ENCODE results near the gene TRAPPC3. TPM values are rescaled to one million over a fixed set of nuclear protein-coding genes. Genes with fewer than 3 reads are reported as not detected.

The TRAPPC3 gene
- polyA plus RNA-seq, result 18.7 and 23.2 TPM in 2 replicates

GRCh38 chr1:36149237-36149972, at the start of gene TRAPPC3:
Gene TRAPPC3 (minus strand): TSS chr1:36149486. CDS start chr1:36149378, 108 bp downstream.

GRCh38 chr1:36155408-36156328, 6.4 kb upstream of the TRAPPC3 start, which contains the start of gene MAP7D1:
Gene MAP7D1 (plus strand): TSS chr1:36156160. CDS start chr1:36156418, 258 bp downstream.

DNA sequence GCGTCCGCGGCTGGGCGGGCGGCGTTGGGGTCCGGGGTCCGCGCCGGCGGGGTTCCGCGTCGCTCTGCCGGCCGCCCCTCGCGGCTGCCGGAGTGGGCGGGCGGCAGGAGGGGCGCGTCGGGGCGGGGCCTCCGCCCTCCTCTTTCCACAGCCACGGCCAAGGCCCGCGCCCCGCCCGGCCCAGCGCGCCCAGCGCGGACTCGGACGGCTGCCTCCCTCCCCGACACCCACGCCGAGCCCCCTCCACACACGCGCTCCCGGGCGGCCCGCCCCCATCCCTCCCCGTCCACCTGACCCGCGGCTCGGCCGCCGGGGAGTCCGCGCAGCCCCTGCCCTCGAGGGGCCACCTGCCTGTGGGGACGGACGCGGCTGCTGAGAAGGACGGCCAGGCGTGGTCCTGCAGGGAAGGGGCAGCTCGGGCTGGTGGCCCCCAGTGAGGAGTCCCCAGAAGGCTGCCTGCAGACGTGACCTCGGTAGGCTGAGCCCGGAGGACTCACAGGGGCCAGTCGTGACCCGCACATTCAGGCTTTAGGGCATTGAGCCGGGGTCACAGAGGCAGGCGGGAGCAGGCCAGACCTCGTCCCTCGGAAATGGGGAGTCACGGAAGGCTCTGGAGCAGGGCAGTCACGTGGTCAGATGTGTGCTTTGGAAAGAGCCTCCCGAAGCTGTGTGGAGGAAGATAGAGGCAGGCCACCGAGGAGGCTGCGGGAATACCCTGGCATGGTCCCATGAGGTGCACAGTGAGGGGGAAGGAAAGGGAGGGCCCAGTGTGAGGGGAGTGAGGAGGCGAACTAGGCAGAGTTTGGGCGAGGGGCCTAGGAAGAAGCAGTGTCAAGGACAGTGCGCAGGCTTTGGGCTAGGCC, 23.9 kb downstream of the TRAPPC3 start, which contains the start of gene COL8A2:
TSS of gene COL8A2 (minus strand) at position 94 of the 863 bp plus-strand sequence. CDS start 24,980 bp downstream, outside the sequence.

GRCh38 chr1:36088577-36089392, 60.5 kb downstream of the TRAPPC3 start, which contains the start of gene ADPRS:
Gene ADPRS (plus strand): TSS chr1:36088892. CDS start chr1:36088905, 13 bp downstream.

Other genes with a start within 250 kb of the TRAPPC3 start
- 5.2 and 9.1 TPM in 2 replicates for gene AGO3, start 218.4 kb downstream of the TRAPPC3 start, polyA plus RNA-seq
- not detected in 2 replicates for gene TEKT2, start 65.4 kb downstream of the TRAPPC3 start, polyA plus RNA-seq
- 10.2 and 15.0 TPM in 2 replicates for gene ADPRS, start 60.6 kb downstream of the TRAPPC3 start, polyA plus RNA-seq
- gene COL8A2, start 24.3 kb downstream of the TRAPPC3 start, polyA plus RNA-seq, result 0.07 TPM in 1 of 2 replicates, not detected in the other
- 32.5 and 33.0 TPM in 2 replicates for gene MAP7D1, start 6.7 kb upstream of the TRAPPC3 start, polyA plus RNA-seq
- gene THRAP3, start 75.0 kb upstream of the TRAPPC3 start, polyA plus RNA-seq, result 44.4 and 61.2 TPM in 2 replicates
- gene SH3D21, start 156.9 kb upstream of the TRAPPC3 start, polyA plus RNA-seq, result 0.13 and 0.73 TPM in 2 replicates
- 0.24 TPM in 1 of 2 replicates, not detected in the other for gene EVA1B, start 174.2 kb upstream of the TRAPPC3 start, polyA plus RNA-seq
- gene STK40, start 236.4 kb upstream of the TRAPPC3 start, polyA plus RNA-seq, result 0.39 and 1.2 TPM in 2 replicates
- 37.8 and 55.1 TPM in 2 replicates for gene LSM10, start 248.4 kb upstream of the TRAPPC3 start, polyA plus RNA-seq

Data from Purkinje cell (primary cell).